DND-41 (cell line): ENCODE data around the gene MGAT5B.

Experiments used
- EZH2 ChIP-seq: IDR thresholded peaks from 3 replicates; pipeline ENCODE4 v1.6.1; 2012; ENCODE audit warnings: borderline replicate concordance, low read depth, mild to moderate bottlenecking, moderate library complexity, low read length, inconsistent platforms; ENCODE audit not compliant: severe bottlenecking
- TF ChIP-seq, protein P1 (sequence below): IDR thresholded peaks from 2 replicates; pipeline ENCODE4 v1.5.1; 2012; ENCODE audit warnings: borderline replicate concordance, low read length, moderate library complexity, mild to moderate bottlenecking; ENCODE audit not compliant: poor library complexity, severe bottlenecking; ENCODE audit errors: extremely low read depth

DNA sequence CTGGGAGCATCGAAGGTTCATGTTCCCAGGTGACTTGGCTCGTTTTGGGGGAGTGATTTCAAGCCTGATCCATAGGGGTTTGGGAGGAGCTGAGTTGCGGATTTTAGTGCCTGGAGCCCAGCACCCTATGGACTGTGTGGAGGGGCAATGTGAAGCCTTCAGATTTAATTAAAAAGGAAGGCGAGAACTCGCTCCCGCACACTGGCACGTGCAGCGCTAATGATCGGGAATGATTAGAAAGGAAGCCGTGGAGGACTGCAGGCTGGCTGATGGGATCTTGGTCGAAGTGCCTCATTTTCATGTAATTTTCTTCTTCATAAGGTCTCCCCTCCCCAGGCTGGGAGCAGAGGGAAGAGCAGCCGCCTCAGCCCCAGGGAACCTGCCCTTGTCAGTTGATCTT is 12.8 kb downstream of the MGAT5B start:
- no peak for TF ChIP-seq EZH2
- TF ChIP-seq, protein P1, sequence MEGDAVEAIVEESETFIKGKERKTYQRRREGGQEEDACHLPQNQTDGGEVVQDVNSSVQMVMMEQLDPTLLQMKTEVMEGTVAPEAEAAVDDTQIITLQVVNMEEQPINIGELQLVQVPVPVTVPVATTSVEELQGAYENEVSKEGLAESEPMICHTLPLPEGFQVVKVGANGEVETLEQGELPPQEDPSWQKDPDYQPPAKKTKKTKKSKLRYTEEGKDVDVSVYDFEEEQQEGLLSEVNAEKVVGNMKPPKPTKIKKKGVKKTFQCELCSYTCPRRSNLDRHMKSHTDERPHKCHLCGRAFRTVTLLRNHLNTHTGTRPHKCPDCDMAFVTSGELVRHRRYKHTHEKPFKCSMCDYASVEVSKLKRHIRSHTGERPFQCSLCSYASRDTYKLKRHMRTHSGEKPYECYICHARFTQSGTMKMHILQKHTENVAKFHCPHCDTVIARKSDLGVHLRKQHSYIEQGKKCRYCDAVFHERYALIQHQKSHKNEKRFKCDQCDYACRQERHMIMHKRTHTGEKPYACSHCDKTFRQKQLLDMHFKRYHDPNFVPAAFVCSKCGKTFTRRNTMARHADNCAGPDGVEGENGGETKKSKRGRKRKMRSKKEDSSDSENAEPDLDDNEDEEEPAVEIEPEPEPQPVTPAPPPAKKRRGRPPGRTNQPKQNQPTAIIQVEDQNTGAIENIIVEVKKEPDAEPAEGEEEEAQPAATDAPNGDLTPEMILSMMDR: no peak
